Upper lobe of left lung (tissue), 6 donors: ENCODE data around the gene C6orf136. TPM values are rescaled to one million over a fixed set of nuclear protein-coding genes. Genes with fewer than 3 reads are reported as not detected.

ENCODE experiments used
- ATAC-seq, 2 donors: fragments of 200-7000 bp; cut with Tn5 transposase; one replicate each; pipeline ENCODE4 v1.9.1; 2022; ENCODE audit warnings: mild to moderate bottlenecking in 2 of 2, moderate library complexity in 2 of 2; ENCODE audit not compliant: low FRiP score in 2 of 2
- DNase-seq, 2 donors: peaks; one replicate each; pipeline ENCODE4 v3.0.0-alpha.2; 2019 to 2020
- H3K27ac ChIP-seq, 4 donors: fragments of 200-600 bp; sonication (generic); one replicate each; pipeline ENCODE4 v1.5.1; 2016 to 2019
- H3K27me3 ChIP-seq, 4 donors: fragments of 200-600 bp; sonication (generic); one replicate each; pipeline ENCODE4 v1.5.1; 2017 to 2019
- H3K36me3 ChIP-seq, 4 donors: fragments of 200-600 bp; sonication (generic); one replicate each; pipeline ENCODE4 v1.5.1; 2016 to 2019
- H3K4me1 ChIP-seq, 4 donors: fragments of 200-600 bp; sonication (generic); one replicate each; pipeline ENCODE4 v1.5.1; 2018 to 2019
- H3K4me3 ChIP-seq, 4 donors: fragments of 200-600 bp; sonication (generic); one replicate each; pipeline ENCODE4 v1.5.1; 2017 to 2019; ENCODE audit warnings: mild to moderate bottlenecking in 2 of 4, moderate library complexity in 1 of 4
- H3K9me3 ChIP-seq, 4 donors: fragments of 200-600 bp; sonication (generic); one replicate each; pipeline ENCODE4 v1.5.1; 2018 to 2019
- CTCF ChIP-seq, 6 experiments: fragments of 450-650 bp in 4 of 6; fragments of 200-600 bp in 2 of 6; sonication (generic) in 2 of 6; IDR thresholded peaks; one replicate each; pipeline ENCODE4 v1.5.1; 2016 to 2019; ENCODE audit warnings: antibody characterized with exemption in 6 of 6
- EP300 ChIP-seq, 4 donors: sonication (generic); formaldehyde crosslinking; IDR thresholded peaks; one replicate each; pipeline ENCODE4 v1.5.1; 2017; ENCODE audit warnings: antibody characterized with exemption in 4 of 4, control low read depth in 2 of 4
- POLR2A ChIP-seq, 4 donors: fragments of 450-650 bp; IDR thresholded peaks; one replicate each; pipeline ENCODE4 v1.5.1; 2016 to 2017; ENCODE audit warnings: antibody characterized with exemption in 4 of 4, mild to moderate bottlenecking in 2 of 4
- POLR2AphosphoS5 ChIP-seq, 2 donors: sonication (generic); formaldehyde crosslinking; IDR thresholded peaks; one replicate each; pipeline ENCODE4 v1.5.1; 2017; ENCODE audit warnings: antibody characterized with exemption in 2 of 2
- WGBS, 2 donors: methylation state at CpG; one replicate each; pipeline ENCODE4 v1.1.5; 2017 to 2018; 5-methylcytosine and 5-hydroxymethylcytosine counted together
- total RNA-seq, 6 donors: library from RNA; depleted of rRNA in 4 of 6; stranded (reverse); fragments of >200 nt in 4 of 6; gene quantifications; one replicate each; pipeline versions ENCODE4 v1.1.0 to v1.2.1, GENCODE V29; 2016 to 2021
- donor health status: DM: no; HTN: no; CAD: no; lungs with moderate emphysema.
- donor health status: DM: no; HTN: yes; CAD: no; lungs with severe emphysema.

The C6orf136 gene
- total RNA-seq, 6 donors from 2014 or later: 8.8 to 57.6 (median 15.2) TPM

- 70 to 77% methylated on average over 9 to 10 of the region's 10 CpGs for WGBS, 2 donors
- TF ChIP-seq CTCF (IDR thresholded peaks at IDR 0.05): no peak
- no peak for TF ChIP-seq EP300 (IDR thresholded peaks at IDR 0.05)
- TF ChIP-seq POLR2AphosphoS5 (IDR thresholded peaks at IDR 0.05): no peak
- TF ChIP-seq POLR2A (IDR thresholded peaks at IDR 0.05): peak in 1 of 4 donors; percentile 26
- Histone ChIP-seq H3K36me3 (peaks cover 43 to 54% (median 52%) of the 10 kb centered on the region in 4 donors), H3K9me3 (no peaks in the 10 kb centered on the region), H3K4me3 (no peak overlapping the region), H3K4me1 (peaks cover 0 to 6% (median 0%) of the 10 kb centered on the region in 4 donors), H3K27me3 (no peaks in the 10 kb centered on the region), H3K27ac (no peak overlapping the region)
- DNase-seq (no peak), ATAC-seq (no peak)
Observed at GRCh38 chr6:30600451-30600961, 46.4 kb upstream of the C6orf136 start.

- H3K27me3 ChIP-seq: no peaks in the 10 kb centered on the region
- no peak for DNase-seq
- no peak overlapping the region for H3K4me3 ChIP-seq
- H3K4me1 ChIP-seq: peaks cover 0 to 6% (median 0%) of the 10 kb centered on the region in 4 donors
- TF ChIP-seq CTCF (IDR thresholded peaks at IDR 0.05) (no peak), POLR2AphosphoS5 (IDR thresholded peaks at IDR 0.05) (no peak), POLR2A (IDR thresholded peaks at IDR 0.05) (no peak), EP300 (IDR thresholded peaks at IDR 0.05) (no peak)
- H3K36me3 ChIP-seq: peaks cover 51 to 63% (median 61%) of the 10 kb centered on the region in 4 donors
- ATAC-seq: no peak
- H3K9me3 ChIP-seq: no peaks in the 10 kb centered on the region
- WGBS, 2 donors: 57 to 66% methylated on average over 6 of the region's 6 CpGs
- H3K27ac ChIP-seq: no peak overlapping the region
Observed at GRCh38 chr6:30601436-30601814, 45.5 kb upstream of the C6orf136 start.

GRCh38 chr6:30601815-30602641 is 44.9 kb upstream of the C6orf136 start:
- Histone ChIP-seq H3K9me3 (no peaks in the 10 kb centered on the region), H3K4me3 (no peak overlapping the region), H3K36me3 (peaks cover 57 to 69% (median 67%) of the 10 kb centered on the region in 4 donors), H3K27me3 (no peaks in the 10 kb centered on the region), H3K4me1 (peaks cover 0 to 6% (median 0%) of the 10 kb centered on the region in 4 donors), H3K27ac (no peak overlapping the region)
- 86 to 91% methylated on average over 6 to 38 of the region's 39 CpGs for WGBS, 2 donors
- DNase-seq (peak in 1 of 2 donors; percentile 78), ATAC-seq (peak in 1 of 2 donors; percentile 49)
- TF ChIP-seq POLR2A (IDR thresholded peaks at IDR 0.05): no peak
- TF ChIP-seq EP300 (IDR thresholded peaks at IDR 0.05): no peak
- TF ChIP-seq CTCF (IDR thresholded peaks at IDR 0.05): no peak
- no peak for TF ChIP-seq POLR2AphosphoS5 (IDR thresholded peaks at IDR 0.05)

- Histone ChIP-seq H3K4me3 (no peak overlapping the region), H3K4me1 (peaks cover 0 to 4% (median 0%) of the 10 kb centered on the region in 4 donors), H3K27me3 (no peaks in the 10 kb centered on the region), H3K9me3 (no peaks in the 10 kb centered on the region), H3K36me3 (peaks cover 72 to 88% (median 85%) of the 10 kb centered on the region in 4 donors), H3K27ac (no peak overlapping the region)
- DNase-seq (no peak), ATAC-seq (no peak)
- TF ChIP-seq POLR2A (IDR thresholded peaks at IDR 0.05) (no peak), CTCF (IDR thresholded peaks at IDR 0.05) (no peak), EP300 (IDR thresholded peaks at IDR 0.05) (no peak), POLR2AphosphoS5 (IDR thresholded peaks at IDR 0.05) (no peak)
- WGBS, 2 donors: 95 to 96% methylated on average over 13 of the region's 13 CpGs
Observed at GRCh38 chr6:30603961-30604360, 43.0 kb upstream of the C6orf136 start.
